Epithelial cell of proximal tubule (primary cell): ENCODE results near the gene ADAMTS12. TPM values are rescaled to one million over a fixed set of nuclear protein-coding genes. Genes with fewer than 3 reads are reported as not detected.

ENCODE experiments used
- DNase-seq: peaks from one replicate; pipeline ENCODE4 v3.0.0-alpha.2; 2011; ENCODE audit warnings: low read depth
- H3K4me3 ChIP-seq: 2 replicates; pipeline ENCODE4 v1.5.1; 2011; ENCODE audit warnings: low read depth, mild to moderate bottlenecking, low read length
- CTCF ChIP-seq: conservative IDR thresholded peaks from 2 replicates; pipeline ENCODE4 v1.5.1; 2012; ENCODE audit warnings: low read depth, mild to moderate bottlenecking, low read length
- total RNA-seq: library from RNA; depleted of rRNA; stranded (reverse); fragments of >200 nt; gene quantifications from 2 replicates; pipeline ENCODE4 v1.2.3, GENCODE V29; 2015

ADAMTS12 gene
- total RNA-seq, 1 donor from 2014 or later = 2.1 TPM

- peak overlapping the region; percentile 59 for H3K4me3 ChIP-seq
- TF ChIP-seq CTCF = peak; percentile 21
- no peak for DNase-seq
Measured at GRCh38 chr5:33890131-33891032, 1.4 kb downstream of the ADAMTS12 start.

GRCh38 chr5:33888587-33888986, 3.2 kb downstream of the ADAMTS12 start:
- H3K4me3 ChIP-seq = no peak overlapping the region
- no peak for DNase-seq
- TF ChIP-seq CTCF = no peak

GRCh38 chr5:33887268-33887667, 4.5 kb downstream of the ADAMTS12 start:
- no peak overlapping the region for H3K4me3 ChIP-seq
- DNase-seq = no peak
- no peak for TF ChIP-seq CTCF

GRCh38 chr5:33886283-33886682, 5.5 kb downstream of the ADAMTS12 start:
- DNase-seq = no peak
- no peak for TF ChIP-seq CTCF
- no peak overlapping the region for H3K4me3 ChIP-seq

- TF ChIP-seq CTCF = no peak
- DNase-seq = no peak
- no peak overlapping the region for H3K4me3 ChIP-seq
Measured at GRCh38 chr5:33885679-33886078, 6.1 kb downstream of the ADAMTS12 start.

- no peak for DNase-seq
- no peak overlapping the region for H3K4me3 ChIP-seq
- no peak for TF ChIP-seq CTCF
Measured at GRCh38 chr5:33883482-33883881, 8.3 kb downstream of the ADAMTS12 start.

- no peak for TF ChIP-seq CTCF
- no peak overlapping the region for H3K4me3 ChIP-seq
- no peak for DNase-seq
Measured at GRCh38 chr5:33880319-33880718, 11.5 kb downstream of the ADAMTS12 start.
